IPS DF 19.7 (cell line): ENCODE data around the gene ZNF407.

Source experiments
- DNase-seq: peaks from one replicate; pipeline ENCODE4 v3.0.0-alpha.2; 2013; ENCODE audit warnings: low read depth, low spot score

Gene ZNF407

GRCh38 chr18:74579496-74580065, 18.1 kb upstream of the ZNF407 start:
- no peak for DNase-seq

GRCh38 chr18:74582642-74583041, 15.0 kb upstream of the ZNF407 start:
- no peak for DNase-seq

- DNase-seq, result no peak
Measured at GRCh38 chr18:74587441-74587840, 10.2 kb upstream of the ZNF407 start.

- DNase-seq, result no peak
Measured at GRCh38 chr18:74589021-74589420, 8.6 kb upstream of the ZNF407 start.

GRCh38 chr18:74589811-74590210, 7.9 kb upstream of the ZNF407 start:
- DNase-seq, result no peak

DNA sequence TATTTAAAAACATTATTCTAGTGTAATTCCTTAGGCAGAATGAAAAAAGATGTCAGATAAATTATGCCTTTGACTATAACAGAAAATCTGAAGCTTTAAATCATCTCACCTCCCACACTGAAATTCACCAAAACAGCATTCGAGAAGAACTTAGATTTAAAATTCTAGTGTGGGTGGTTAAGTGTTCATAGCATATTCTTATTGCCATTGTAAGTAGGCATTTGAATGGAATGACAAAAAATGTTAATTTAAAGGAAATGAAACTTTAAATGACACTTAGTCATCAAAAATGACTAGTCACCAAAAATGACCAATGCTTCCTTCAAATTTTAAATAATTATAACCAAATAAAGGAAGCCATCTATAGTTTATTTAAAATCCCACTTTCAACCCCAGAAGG, 7.0 kb upstream of the ZNF407 start:
- no peak for DNase-seq

DNA sequence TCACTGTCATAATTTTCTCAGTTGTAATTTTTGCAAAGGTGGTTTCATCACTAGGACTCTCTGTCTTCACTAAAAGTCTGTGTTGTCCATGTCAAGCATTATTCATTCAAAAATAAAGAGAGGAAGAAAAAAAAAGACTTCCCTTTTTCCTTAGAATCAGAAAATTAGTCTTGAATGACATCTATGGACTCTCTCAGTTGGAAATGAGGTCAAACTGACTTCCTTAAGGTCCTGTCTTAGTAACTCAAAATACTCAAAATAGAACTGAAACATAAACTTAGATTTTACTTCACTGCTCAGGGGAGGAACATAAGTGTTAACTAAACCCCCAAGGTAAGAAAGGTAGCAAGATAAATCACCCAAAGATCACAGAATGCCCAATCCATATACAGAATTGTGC, 2.2 kb upstream of the ZNF407 start:
- no peak for DNase-seq

DNA sequence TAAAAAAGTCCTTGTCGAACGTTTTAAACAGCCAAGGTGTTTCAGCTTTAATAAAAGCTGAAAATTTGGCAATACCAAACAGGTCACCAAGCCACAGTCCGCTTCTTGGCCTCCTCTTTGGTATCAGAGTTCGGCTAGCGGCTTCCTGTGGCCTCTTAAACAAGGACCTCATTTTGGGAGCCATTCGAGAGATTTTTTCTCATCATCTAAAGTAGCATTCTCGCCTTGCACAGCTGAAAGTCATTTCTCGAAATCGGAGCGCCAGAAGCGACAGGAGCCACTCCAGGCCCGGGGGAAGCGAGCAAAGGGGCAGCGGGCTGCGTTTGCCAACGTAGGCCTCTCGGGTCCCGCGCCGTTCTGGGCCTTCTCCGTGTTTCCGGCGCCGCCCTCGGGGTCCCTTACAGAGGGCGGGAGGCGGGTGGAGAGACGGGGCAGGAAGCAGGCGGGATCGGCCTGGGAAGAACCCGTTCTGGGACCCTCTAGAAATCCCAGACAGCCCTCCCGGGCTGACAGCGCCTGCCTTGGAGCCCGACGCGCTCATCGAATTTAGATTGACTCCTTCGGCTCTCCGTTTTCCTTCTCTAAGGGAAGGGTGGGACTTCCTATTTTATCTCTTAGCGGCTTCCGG, 522 bp upstream of the ZNF407 start:
- no peak for DNase-seq

- no peak for DNase-seq
Measured at GRCh38 chr18:74598350-74599001, 806 bp downstream of the ZNF407 start.

GRCh38 chr18:74604361-74604760, 6.7 kb downstream of the ZNF407 start:
- DNase-seq, result no peak

GRCh38 chr18:74604774-74605173, 7.1 kb downstream of the ZNF407 start:
- DNase-seq, result no peak

GRCh38 chr18:74608681-74609080, 11.0 kb downstream of the ZNF407 start:
- DNase-seq, result no peak

DNA sequence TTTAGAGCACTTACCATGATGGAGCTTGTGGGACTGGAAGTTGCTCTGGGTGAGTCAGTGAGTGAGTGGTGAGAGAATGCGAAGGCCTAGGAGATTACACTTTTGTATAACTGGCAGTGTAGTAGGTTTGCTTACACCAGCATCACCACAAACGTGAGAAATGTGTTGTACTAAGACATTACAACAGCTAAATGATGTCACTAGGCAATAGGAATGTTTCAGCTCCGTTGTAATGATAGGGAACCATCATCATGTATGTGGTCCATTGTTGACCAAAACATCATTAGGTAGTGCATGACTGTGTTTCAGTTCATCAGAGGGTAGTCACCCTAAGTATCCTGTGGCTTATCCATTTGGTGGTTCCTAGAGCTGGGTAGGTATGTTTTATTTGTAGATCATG, 11.9 kb downstream of the ZNF407 start:
- DNase-seq, result no peak

- no peak for DNase-seq
Measured at GRCh38 chr18:74610051-74610615, 12.5 kb downstream of the ZNF407 start.

DNA sequence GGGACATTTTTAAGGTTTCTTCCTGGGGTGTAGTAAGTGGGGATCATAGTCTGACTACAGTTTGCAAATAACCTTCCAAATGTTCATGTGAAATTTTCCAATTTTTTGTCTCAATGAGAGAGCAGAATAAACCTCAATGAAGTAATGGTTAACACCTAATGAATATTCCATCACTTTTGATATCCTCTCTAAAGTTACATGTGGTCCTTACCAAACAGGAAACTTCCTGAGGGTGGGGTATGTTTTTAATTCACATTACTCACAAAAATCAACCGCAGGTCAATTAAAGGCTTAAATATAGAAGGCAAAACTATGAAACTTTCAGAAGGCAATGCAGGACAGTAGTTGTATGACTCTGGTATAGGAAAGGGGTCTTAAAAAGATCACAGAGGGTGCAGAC, 13.2 kb downstream of the ZNF407 start:
- DNase-seq, result no peak

DNA sequence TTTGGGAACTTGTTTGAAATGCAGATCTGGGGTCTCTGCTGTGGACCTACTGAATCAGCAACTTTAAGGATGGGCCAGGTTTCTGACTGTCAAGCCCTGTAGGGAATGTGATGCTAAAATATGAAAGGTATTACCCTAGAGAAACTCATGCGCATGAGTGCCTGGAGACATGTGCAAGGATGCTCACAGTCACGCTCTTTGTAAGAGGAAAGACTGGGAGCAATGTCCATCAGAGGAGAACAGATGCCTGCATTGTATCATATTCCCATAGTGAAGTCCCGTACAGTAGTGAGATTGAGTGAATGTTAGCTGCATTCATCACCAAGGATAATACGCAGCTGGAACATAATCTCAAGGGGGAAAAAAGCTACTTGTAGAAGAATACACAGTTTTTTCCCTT, 14.1 kb downstream of the ZNF407 start:
- no peak for DNase-seq

GRCh38 chr18:74613381-74613780, 15.7 kb downstream of the ZNF407 start:
- DNase-seq, result no peak

DNA sequence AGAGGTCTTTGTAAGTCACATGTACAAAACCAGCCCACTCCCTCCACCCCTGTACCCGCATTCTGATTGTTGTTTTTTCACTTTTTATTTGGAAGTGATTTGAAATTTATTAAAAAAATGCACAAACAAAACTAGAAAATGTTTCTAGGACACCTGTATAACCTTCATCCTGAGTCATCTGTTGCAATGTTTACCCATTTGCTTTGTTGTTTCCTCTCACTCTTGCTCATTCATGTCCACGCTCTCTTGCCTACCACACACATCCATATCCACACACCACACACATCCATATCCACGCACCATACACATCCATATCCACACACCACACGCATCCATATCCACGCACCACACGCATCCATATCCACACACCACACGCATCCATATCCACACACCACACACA, 18.8 kb downstream of the ZNF407 start:
- no peak for DNase-seq

DNA sequence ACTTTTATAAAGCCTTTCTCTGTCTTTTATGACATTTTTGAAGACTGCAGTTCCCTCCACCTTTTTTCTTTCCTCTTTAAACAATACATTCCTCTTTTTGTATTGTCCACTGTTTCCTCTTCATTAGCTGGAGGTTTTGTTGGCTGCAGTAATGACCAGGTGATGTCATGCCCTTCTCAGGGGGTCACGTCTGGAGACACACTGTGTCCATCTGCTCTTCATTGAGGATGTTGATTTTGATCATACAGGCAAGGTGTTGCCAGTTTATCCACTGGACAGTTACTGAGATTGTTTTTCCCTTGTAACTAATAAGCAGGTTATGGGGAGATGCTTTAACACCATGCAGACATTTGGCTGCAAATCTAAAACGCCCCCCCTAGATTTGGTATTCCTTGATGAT, 19.8 kb downstream of the ZNF407 start:
- DNase-seq, result no peak

DNA sequence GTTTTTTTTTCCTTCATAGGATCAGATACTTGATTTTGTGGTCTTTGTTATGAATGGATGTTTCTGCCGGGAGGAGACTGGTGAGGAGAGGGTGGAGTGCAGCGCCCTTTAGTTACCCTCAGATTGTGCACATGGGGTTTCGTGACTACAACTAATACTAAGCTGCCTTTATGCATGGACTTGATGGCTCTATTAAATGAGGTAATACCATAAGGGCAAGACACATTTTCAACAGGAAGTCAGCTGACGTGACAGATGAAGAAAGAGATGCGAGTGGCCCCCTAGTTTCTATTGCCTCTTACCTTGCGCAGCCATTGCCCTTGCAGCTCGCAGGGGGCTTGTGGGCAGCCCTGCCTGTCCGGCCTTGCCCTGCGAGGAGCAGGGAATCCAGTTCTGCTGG, 24.4 kb downstream of the ZNF407 start:
- DNase-seq, result no peak

GRCh38 chr18:74623047-74623816, 25.6 kb downstream of the ZNF407 start:
- DNase-seq, result no peak

- DNase-seq, result no peak
Measured at GRCh38 chr18:74624466-74624865, 26.8 kb downstream of the ZNF407 start.
